ENCODE data around the gene MED20. TPM values are rescaled to one million over a fixed set of nuclear protein-coding genes. Genes with fewer than 3 reads are reported as not detected.

The MED20 gene
- polyA plus RNA-seq, 1 of the 3 experiments (the other 2 are of a cell fraction): 25.1 TPM

DNA sequence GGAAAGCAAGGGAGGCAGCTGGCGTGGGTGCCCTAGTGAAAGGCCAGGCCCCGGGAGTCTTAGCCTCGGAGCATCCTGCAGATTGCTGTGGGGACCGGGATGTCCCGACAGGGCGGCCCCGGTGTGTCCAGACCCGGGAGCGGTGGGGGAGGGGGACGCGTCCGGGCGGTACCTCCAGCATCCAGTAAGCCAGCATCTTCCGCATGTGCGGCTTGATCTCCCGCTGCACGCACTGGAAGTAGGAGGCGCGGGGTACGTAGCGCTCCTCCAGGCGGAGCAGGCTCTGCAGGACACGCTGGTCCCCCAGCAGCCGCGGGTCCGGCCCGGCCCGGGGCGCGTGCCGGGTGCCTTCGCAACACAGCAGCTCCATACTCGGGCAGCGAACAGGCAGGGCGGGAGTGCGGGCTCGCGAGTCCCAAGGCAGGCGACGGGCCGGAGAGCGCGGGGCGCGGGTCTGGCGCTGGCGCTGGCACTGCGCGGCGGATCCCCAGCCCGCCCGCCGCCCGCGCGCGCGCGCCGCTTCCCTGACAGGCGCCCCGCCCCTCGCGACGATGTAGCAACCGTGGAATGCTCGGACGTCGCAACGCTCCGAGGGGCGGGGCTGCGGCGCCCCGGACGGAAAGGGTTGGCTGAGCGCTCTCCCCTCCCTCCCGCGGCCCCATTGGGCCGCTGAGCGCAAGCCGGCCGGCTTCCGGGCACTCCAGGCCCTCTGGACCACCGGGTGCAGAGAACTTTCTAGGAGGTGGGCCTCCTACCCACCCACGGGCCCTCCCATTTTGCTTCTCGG is 20.5 kb upstream of the MED20 start, which contains the start of gene CCND3 (continued):
- TF ChIP-seq SMC3 (IDR thresholded peaks at IDR 0.05; ENCODE audit: low read depth, low read length) (no peak), RXRA (IDR thresholded peaks at IDR 0.05; ENCODE audit: borderline replicate concordance, low read depth) (no peak), MXI1 (IDR thresholded peaks at IDR 0.05; ENCODE audit: low read depth, low read length) (peak; percentile 93), RFX5 (IDR thresholded peaks at IDR 0.05; ENCODE audit: low read length) (no peak), FOXM1 (IDR thresholded peaks at IDR 0.05; ENCODE audit: low read depth) (no peak), RAD21 (IDR thresholded peaks at IDR 0.05; ENCODE audit: low read length) (no peak), JUND (IDR thresholded peaks at IDR 0.05) (no peak), GATA2 (CRISPR knock-in tag; IDR thresholded peaks at IDR 0.05) (no peak), NFIC (IDR thresholded peaks at IDR 0.05; ENCODE audit: borderline replicate concordance) (no peak), EZH2phosphoT487 (IDR thresholded peaks at IDR 0.05; ENCODE audit: borderline replicate concordance, low read depth) (no peak), FOSL2 (IDR thresholded peaks at IDR 0.05; ENCODE audit: borderline replicate concordance, low read depth) (no peak)
- TF ChIP-seq, protein P1, sequence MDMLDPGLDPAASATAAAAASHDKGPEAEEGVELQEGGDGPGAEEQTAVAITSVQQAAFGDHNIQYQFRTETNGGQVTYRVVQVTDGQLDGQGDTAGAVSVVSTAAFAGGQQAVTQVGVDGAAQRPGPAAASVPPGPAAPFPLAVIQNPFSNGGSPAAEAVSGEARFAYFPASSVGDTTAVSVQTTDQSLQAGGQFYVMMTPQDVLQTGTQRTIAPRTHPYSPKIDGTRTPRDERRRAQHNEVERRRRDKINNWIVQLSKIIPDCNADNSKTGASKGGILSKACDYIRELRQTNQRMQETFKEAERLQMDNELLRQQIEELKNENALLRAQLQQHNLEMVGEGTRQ (IDR thresholded peaks at IDR 0.05; ENCODE audit: borderline replicate concordance, low read depth, low read length): no peak

DNA sequence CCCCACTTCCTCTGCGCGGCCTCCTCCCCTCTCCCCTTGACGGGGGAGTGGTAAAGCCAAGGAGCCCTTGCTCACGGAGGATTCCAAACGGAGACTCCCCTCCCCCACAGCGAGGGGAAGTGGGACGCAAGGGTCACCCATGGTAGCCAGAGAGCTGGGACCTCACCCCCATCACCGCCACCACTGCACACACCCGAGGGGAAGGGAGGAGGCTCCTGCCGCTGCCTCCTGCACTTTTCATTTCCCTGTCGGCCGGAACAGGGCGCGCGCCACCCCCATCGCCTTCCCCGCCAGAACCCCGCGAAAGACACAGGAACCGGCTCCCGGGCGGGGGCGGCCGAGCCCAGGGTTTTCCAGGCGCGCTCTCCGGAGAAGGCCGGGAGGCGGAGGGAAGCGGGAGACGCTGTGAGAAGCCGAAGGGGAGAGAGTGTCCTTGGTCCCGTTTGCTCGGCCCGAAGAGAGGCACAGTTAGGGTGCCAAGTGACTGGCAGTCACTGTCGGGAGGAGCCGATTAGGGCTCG is 19.9 kb upstream of the MED20 start:
- POLR2A ChIA-PET: interaction anchor here (0.6 to 2.4 kb wide), 2 partner anchors 14 to 1797 kb away, joined by 3 to 5 read pairs; no protein-coding TSS in a partner anchor

More for the DNA sequence above, 19.9 kb upstream of the MED20 start:
- Histone ChIP-seq H3K9ac (peak overlapping the region; percentile 79), H3K9me2 (no peaks in the 10 kb centered on the region), H3K4me1 (ENCODE audit: control insufficient read depth in 1 of 2, insufficient read depth in 2 of 2, low read depth in 1 of 2, low read length in 1 of 2) (peaks cover 23 to 24% of the 10 kb centered on the region in 2 experiments; a peak in 3 of 4 replicates), H2AFZ (ENCODE audit: low read depth) (peak overlapping the region; percentile 85), H3K4me3 (ENCODE audit: low read depth in 2 of 2, low read length in 1 of 2) (peak overlapping the region; percentile 92 to 95), H3F3A (replicated peaks; ENCODE audit: insufficient read depth) (peaks cover 28% of the 10 kb centered on the region), H3K27ac (ENCODE audit: low read depth in 2 of 2, low read length in 1 of 2) (peak overlapping the region in 1 of 2 experiments; percentile 48; a peak in 2 of 4 replicates), H3K27me3 (ENCODE audit: insufficient read depth) (no peaks in the 10 kb centered on the region), H3K4me2 (peak overlapping the region; percentile 93), H3K79me2 (ENCODE audit: insufficient read depth) (peaks cover 45% of the 10 kb centered on the region), H4K20me1 (ENCODE audit: insufficient read depth) (no peaks in the 10 kb centered on the region), H3K9me3 (no peaks in the 10 kb centered on the region), H3K36me3 (replicated peaks in 1 of 2; ENCODE audit: control insufficient read depth in 1 of 2, insufficient read depth in 2 of 2, low read length in 1 of 2) (peaks cover 0 to 5% of the 10 kb centered on the region in 2 experiments)
- CTCF ChIA-PET: interaction anchor here (1.0 to 10.3 kb wide), 7 partner anchors 19 to 154 kb away, joined by 3 to 96 read pairs (median 8); partner anchors contain the start of genes BYSL, MED20 and TOMM6
- TF ChIP-seq SIN3A (IDR thresholded peaks at IDR 0.05; ENCODE audit: borderline replicate concordance, low read depth, low read length) (0 out of 2 replicates have a peak, but pooled peaks have one; percentile 24), JUND (IDR thresholded peaks at IDR 0.05) (no peak), MXI1 (IDR thresholded peaks at IDR 0.05; ENCODE audit: low read depth, low read length) (no peak), EP300 (IDR thresholded peaks at IDR 0.05; ENCODE audit: borderline replicate concordance in 1 of 2, low read depth in 1 of 2, low read length in 1 of 2) (no peak), MEF2A (IDR thresholded peaks at IDR 0.05; ENCODE audit: borderline replicate concordance, low read depth) (no peak), RFX5 (IDR thresholded peaks at IDR 0.05; ENCODE audit: low read length) (no peak), SMC3 (IDR thresholded peaks at IDR 0.05; ENCODE audit: low read depth, low read length) (0 out of 2 replicates have a peak, but pooled peaks have one; percentile 3), CHD2 (IDR thresholded peaks at IDR 0.05; ENCODE audit: low read length, partially characterized antibody) (no peak), RAD21 (IDR thresholded peaks at IDR 0.05; ENCODE audit: low read length) (no peak), GABPA (IDR thresholded peaks at IDR 0.05; ENCODE audit: low read depth) (peak; percentile 15; the same call in 1 of the 2 replicates), IRF3 (IDR thresholded peaks at IDR 0.05; ENCODE audit: low read depth, low read length) (no peak)
- TF ChIP-seq, protein P2, sequence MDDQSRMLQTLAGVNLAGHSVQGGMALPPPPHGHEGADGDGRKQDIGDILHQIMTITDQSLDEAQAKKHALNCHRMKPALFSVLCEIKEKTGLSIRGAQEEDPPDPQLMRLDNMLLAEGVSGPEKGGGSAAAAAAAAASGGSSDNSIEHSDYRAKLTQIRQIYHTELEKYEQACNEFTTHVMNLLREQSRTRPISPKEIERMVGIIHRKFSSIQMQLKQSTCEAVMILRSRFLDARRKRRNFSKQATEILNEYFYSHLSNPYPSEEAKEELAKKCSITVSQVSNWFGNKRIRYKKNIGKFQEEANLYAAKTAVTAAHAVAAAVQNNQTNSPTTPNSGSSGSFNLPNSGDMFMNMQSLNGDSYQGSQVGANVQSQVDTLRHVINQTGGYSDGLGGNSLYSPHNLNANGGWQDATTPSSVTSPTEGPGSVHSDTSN (IDR thresholded peaks at IDR 0.05): no peak
- TF ChIP-seq, protein P1 (IDR thresholded peaks at IDR 0.05; ENCODE audit: borderline replicate concordance, low read depth, low read length): no peak
- DNase-seq: peak; percentile 67
- whole genome bisulfite sequencing (ENCODE audit: low lambda C conversion rate): 3% methylated on average over 35 of the region's 38 CpGs

Data from SK-N-SH (cell line).